ENCODE measurements around the gene LIPE. TPM values are rescaled to one million over a fixed set of nuclear protein-coding genes. Genes with fewer than 3 reads are reported as not detected.
A peak's percentile ranks its signal among the peaks of the same experiment; 100 is the strongest.

Gene LIPE
- total RNA-seq, 4 donors from 2014 or later = 4.0 to 10.0 (median 7.4) TPM

- no peak for TF ChIP-seq CTCF (IDR thresholded peaks at IDR 0.05)
- no peaks in the 10 kb centered on the region for H3K36me3 ChIP-seq
- 47 to 50% methylated on average over 24 to 33 of the region's 34 CpGs for WGBS, 2 donors
- no peaks in the 10 kb centered on the region for H3K9me3 ChIP-seq
- no peak overlapping the region for H3K27ac ChIP-seq
- peaks cover 13 to 20% of the 10 kb centered on the region in 2 donors for H3K4me1 ChIP-seq
- intact Hi-C loops (cut with DNase I) = no loop called here
- H3K27me3 ChIP-seq = no peaks in the 10 kb centered on the region
- H3K4me3 ChIP-seq (replicated peaks in 1 of 3) = peak overlapping the region in 1 of 3 donors; percentile 54
- no peak for DNase-seq
Measured at GRCh38 chr19:42402376-42403116, 24.6 kb downstream of the LIPE start.

- Histone ChIP-seq H3K36me3 (no peaks in the 10 kb centered on the region), H3K4me1 (peaks cover 13 to 24% of the 10 kb centered on the region in 2 donors), H3K27me3 (no peaks in the 10 kb centered on the region), H3K27ac (peak overlapping the region in 2 of 3 donors; percentile 30 to 42), H3K9me3 (no peaks in the 10 kb centered on the region), H3K4me3 (replicated peaks in 1 of 3) (peak overlapping the region in 1 of 3 donors; percentile 54)
- WGBS, 2 donors = 1 to 3% methylated on average over 37 to 62 of the region's 80 CpGs
- DNase-seq = peak; percentile 78 to 83
- intact Hi-C loops (cut with DNase I) = no loop called here
- peak; percentile 52 to 77 (median 62) for TF ChIP-seq CTCF (IDR thresholded peaks at IDR 0.05)
- TF ChIP-seq POLR2A (IDR thresholded peaks at IDR 0.05) = peak in 1 of 2 donors; percentile 51
Measured at GRCh38 chr19:42401365-42402303, 25.6 kb downstream of the LIPE start.

- no peak for DNase-seq
- Histone ChIP-seq H3K4me1 (peaks cover 13 to 28% of the 10 kb centered on the region in 2 donors), H3K4me3 (replicated peaks in 1 of 3) (no peak overlapping the region), H3K36me3 (no peaks in the 10 kb centered on the region), H3K9me3 (no peaks in the 10 kb centered on the region), H3K27ac (no peak overlapping the region), H3K27me3 (no peaks in the 10 kb centered on the region)
- TF ChIP-seq POLR2A (IDR thresholded peaks at IDR 0.05) = no peak
- no peak for TF ChIP-seq CTCF (IDR thresholded peaks at IDR 0.05)
- WGBS, 2 donors = 93 to 100% methylated on average over 1 of the region's 1 CpG
- intact Hi-C loops (cut with DNase I) = no loop called here
Measured at GRCh38 chr19:42400404-42400803, 26.8 kb downstream of the LIPE start.

GRCh38 chr19:42397263-42398166 lies 29.7 kb downstream of the LIPE start:
- peaks cover 12 to 28% of the 10 kb centered on the region in 2 donors for H3K4me1 ChIP-seq
- H3K27me3 ChIP-seq = no peaks in the 10 kb centered on the region
- TF ChIP-seq POLR2A (IDR thresholded peaks at IDR 0.05) = no peak
- TF ChIP-seq CTCF (IDR thresholded peaks at IDR 0.05) = no peak
- no peaks in the 10 kb centered on the region for H3K36me3 ChIP-seq
- H3K27ac ChIP-seq = peak overlapping the region in 2 of 3 donors; percentile 51 to 52
- intact Hi-C loops (cut with DNase I) = no loop called here
- DNase-seq = peak in 1 of 2 donors; percentile 14
- WGBS, 2 donors = 24 to 29% methylated on average over 25 of the region's 25 CpGs
- H3K4me3 ChIP-seq (replicated peaks in 1 of 3) = peak overlapping the region in 2 of 3 donors; percentile 10 to 40
- no peaks in the 10 kb centered on the region for H3K9me3 ChIP-seq

Measured in thyroid gland (tissue), 4 donors.